HL-60 (cell line): Measurements from ENCODE around the gene ZNF318.

Source experiments
- CTCF ChIP-seq: IDR thresholded peaks from one replicate; pipeline ENCODE4 v1.5.1; 2011; ENCODE audit warnings: low read length, control low read depth, inconsistent platforms; ENCODE audit not compliant: insufficient read depth
- GABPA ChIP-seq: IDR thresholded peaks from 2 replicates; pipeline ENCODE4 v1.6.1; 2012; ENCODE audit warnings: low read depth
- POLR2AphosphoS5 ChIP-seq: IDR thresholded peaks from 2 replicates; pipeline ENCODE4 v1.6.1; 2012; ENCODE audit warnings: low read depth
- REST ChIP-seq: IDR thresholded peaks from 2 replicates; pipeline ENCODE4 v1.6.1; 2012; ENCODE audit warnings: low read depth; ENCODE audit not compliant: insufficient replicate concordance
- SPI1 ChIP-seq: IDR thresholded peaks from 2 replicates; pipeline ENCODE4 v1.6.1; 2012; ENCODE audit warnings: low read depth, mild to moderate bottlenecking, borderline replicate concordance

- no peak for TF ChIP-seq GABPA
- no peak for TF ChIP-seq CTCF
- no peak for TF ChIP-seq REST
- TF ChIP-seq POLR2AphosphoS5: no peak
- no peak for TF ChIP-seq SPI1
These were observed 60.4 kb downstream of the ZNF318 start for GRCh38 chr6:43308990-43309477.
